RKO (cell line): Measurements from ENCODE around the gene SCN2A.
"Not testable (repeated sequence)": the region's sequence is repeated elsewhere in the genome, so short reads cannot be mapped to it uniquely, and the experiment has no call there.

Experiments used
- DNase-seq: peaks from one replicate; pipeline ENCODE4 v3.0.0-alpha.2; 2016; ENCODE audit warnings: low spot score

Gene SCN2A

DNA sequence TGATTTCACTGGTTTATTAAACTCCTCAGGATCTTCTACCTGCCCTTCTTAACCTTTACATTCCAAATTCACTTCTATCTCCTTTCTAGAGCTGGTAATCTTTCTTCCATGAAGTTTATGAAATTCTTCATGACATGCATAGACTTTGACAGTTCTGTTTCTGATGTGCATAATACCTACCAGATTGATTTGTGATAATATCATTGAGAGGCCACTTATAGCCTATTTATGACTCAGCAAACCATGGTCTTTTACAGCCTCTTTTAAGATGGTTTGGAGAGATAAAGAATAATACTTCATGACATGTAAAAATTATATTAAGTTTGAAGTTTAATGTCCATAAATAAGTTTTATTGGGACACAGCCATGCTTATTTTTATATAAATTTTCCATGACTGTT, 14.0 kb downstream of the SCN2A start:
- DNase-seq, result no peak

DNA sequence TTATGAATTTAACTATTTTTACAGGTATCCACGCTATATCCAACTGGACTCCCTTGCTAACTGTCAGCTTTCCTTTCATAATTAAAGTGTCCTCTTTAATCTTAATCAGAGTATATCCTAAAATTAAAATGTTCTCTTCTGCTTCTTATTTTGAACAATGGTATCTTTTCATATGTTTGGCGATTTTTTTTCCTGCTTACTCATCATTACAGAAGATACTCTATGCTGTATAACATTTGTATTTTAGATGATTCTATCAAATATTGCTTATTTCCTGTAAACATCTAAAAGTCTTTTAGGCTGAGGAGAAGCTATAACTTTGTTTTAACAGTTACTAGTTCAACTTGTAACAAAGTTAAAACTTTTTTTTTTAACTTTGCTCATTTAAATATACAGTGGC, 17.4 kb downstream of the SCN2A start:
- no peak for DNase-seq

DNA sequence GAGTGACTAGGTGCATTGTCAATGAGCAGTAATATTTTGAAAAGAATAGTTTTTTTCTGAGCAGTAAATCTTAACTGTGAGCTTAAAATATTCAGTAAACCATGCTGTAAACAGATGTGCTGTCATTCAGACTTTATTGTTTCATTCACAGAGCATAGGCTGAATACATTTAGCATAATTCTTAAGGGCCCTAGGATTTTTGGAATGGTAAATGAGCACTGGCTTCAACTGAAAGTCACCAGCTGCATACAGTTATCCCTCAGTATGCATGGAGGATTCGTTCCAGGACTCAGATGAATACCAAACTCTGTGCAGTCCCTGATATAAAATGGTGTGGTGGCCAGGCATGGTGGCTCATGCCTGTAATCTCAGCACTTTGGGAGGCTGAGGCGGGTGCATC, 21.1 kb downstream of the SCN2A start:
- DNase-seq, result not testable (repeated sequence)

DNA sequence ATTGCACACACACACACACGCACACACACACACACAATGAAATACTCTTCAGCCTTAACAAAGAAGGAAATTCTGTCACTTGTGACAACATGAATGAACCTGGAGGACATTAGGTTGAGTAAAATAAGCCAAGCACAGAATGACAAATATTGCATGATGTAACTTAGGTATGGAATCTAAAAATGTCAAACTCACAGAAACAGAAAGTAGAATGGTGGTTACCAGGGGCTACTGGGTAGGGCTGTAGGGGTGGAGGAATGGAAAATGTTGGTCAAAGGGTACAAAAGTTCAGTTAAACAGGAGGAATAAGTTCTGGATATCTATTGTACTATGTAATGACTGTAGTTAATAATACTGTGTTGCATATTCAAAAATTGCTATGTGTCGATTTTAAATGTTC, 29.5 kb downstream of the SCN2A start:
- DNase-seq, result no peak

DNA sequence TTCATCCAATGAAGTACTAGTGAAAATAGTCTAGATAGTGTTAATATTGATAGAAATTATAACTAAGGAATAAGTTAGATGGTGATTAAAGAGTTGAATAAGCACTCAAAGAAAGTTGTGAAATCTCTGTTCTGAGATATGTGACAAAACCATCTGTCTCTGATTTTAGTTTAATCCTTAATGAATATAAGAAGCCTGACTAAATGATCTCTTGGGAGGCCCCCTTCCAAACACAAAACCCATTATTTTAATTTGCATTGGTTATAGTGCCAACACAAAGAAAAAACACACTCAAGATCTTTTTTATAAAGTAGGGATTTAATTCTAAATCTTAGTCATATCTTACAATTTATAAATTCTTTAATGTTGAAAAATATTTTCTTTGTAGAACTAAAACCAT, 34.0 kb downstream of the SCN2A start:
- DNase-seq, result no peak

DNA sequence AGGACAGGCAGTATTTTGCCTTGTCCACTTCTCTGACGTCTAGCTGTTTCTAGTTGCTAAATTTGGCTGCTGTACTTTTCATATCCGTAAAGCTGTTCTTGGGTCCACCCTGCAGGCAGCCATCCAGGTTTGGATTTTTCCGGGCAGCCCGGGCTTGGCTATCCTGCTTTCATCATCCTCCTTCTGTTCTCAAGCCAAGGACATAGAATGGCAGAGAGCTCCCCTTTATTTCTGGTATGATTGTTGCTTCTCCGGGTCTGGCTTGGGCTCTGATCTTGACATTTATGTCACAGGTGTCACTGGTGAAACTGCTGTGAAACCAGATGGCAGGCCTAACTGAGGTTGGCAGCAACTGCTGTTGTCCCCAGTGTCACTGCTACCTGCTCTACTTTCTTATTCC, 35.5 kb downstream of the SCN2A start:
- DNase-seq, result no peak

DNA sequence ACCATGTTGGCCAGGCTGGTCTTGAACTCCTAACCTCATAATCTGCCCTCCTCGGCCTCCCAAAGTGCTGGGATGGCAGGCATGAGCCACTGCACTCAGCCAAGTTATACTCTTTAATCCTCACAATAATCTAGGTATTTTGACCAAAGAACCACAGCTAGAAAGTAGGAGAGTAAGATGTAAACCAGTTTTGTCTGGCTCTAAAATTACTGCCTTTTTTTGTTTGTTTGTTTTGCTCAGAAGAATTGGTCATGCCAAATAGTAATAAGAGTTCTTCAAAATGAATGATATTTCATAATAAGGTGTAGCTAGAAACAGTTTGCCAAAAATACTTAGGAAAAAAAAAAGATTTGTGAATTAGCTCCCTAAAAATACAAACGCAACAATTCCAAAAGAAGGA, 36.7 kb downstream of the SCN2A start:
- DNase-seq, result no peak

DNA sequence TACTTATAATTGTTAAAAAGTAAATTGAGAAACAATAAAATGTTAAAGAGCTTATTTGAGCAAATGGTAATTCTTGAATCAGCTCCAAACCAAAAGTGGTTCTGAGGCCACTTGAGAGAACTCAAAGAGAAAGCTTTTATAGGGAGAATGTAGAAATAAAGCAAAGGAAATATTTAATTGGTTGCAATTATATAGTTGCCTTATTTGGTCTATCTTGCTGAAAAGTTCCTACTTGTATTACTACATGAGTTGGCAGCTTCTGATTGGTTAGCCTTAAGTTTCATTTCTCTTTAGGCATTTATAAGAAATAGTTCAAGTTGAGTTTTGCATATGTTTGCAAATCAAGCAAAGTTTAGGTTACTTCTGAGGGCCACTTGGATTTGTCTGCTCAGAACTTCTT, 38.1 kb downstream of the SCN2A start:
- DNase-seq, result no peak

DNA sequence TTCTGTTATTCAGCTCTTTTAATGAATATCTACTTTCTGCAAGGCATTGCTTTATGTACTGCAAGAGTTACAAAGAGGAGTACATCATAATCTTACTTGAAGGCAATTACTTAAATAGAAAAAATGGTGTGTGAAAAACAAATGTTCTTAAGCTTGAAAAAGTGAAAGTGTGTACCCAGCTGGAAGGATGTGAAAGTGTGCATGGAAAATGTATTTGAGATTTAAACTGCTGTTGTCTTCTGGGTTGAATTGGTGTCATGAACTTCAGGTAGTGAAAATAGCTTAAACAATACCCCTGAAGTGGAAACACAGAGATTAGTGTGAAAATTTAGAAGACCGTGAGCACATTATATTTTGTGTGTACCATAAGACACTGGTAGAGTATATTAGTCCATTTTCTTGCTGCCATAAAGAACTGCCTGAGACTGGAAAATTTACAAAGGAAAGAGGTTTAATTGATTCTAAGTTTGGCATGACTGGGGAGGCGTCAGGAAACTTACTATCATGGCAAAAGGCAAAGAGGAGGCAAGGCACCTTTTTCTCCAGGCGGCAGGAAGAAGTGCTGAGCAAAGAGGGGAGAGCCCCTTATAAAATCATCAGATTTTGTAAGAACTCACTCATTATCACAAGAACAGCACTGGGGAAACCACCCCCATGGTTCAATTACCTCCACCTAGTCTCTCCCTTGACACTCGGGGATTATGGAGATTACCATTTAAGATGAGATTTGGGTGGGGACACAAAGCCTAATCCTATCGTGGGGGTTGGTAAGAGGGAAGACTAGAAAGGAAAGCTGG, 38.8 kb downstream of the SCN2A start:
- no peak for DNase-seq

DNA sequence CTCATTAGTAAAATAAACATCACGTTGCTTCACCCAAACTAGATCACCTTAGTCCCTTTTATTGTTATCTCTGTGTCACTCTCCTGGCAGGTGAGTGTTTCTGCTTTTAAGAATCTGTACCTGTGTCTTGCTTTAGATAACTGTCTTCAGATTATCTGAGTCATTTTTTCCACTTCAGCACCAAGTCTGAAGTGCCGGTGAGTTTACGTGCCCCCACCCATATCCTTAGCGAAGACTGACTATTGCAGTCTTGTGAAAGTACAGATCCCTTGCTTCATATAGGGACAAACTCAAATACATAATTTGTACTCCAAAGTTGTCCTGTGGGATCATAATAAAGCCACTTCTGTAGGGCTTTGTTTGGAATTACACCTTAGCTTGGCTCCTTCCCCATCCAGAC, 41.1 kb downstream of the SCN2A start:
- DNase-seq, result no peak

DNA sequence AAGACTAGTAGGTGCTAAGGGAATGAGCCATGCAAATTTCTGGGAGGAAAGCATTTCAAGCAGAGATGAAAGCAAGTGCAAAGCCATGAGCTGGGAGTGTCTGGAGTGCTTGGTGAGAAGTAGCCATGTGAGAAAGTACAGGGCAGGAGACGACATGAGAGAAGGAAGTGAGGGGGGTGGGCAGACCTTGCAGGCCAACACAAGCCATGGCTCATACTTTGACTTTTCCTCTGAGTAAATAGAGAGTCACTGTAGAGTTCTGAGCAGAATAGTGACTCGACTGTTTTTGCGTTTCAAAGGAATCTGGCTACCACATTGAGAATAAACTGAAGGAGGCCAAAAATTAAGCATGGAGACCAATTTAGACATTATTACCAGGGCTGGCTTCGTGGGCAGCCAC, 42.2 kb downstream of the SCN2A start:
- DNase-seq, result no peak

DNA sequence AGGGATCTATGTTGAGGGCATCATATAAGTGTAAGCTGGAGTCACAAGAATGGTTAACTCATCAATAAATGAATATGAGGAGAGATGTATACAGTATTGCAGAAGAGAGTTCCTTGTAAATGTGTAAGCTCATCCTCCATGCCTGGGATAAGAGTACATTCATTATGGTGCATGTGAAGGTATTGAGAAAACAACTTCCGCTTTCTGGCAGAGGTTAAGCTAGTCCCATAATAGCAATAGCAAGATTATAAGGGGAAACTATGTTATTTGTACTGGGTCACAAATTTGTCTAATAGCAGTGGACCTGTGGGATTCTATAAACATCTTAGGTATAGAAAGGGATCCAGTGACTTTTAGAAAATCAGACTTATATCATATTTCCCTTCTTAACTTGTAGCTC, 44.1 kb downstream of the SCN2A start:
- DNase-seq, result no peak

DNA sequence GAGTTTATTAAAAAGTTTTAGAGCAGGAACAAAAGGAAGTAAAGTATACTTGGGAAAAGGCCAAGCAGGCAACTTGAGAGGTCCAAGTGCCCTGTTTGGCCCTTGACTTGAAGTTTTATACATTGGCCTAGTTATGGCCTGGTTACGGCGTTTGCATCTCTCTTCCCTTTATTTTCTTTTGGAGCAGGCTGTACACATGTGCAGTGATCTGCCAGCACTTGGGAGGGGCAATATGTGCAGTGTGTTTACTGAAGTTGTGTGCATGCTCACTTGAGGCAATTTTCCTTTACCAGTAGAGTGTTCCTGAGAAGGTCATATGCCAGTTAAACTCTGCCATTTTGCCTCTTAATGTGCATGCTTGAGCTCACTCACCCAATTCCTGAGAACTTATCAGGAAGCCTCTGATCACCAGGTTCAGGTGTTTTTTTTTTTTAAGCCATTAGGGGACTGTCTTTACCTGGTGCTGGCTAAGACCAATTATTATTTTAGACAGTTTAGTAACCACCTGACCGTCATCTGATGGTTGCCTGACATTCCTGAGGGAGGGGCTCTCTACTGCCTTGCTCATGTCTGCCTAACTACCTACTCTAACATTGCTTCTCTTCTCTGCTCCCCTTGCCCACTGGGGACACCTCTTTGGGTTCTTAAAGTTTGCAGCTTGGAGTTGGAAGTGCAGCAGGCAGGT, 48.0 kb downstream of the SCN2A start:
- no peak for DNase-seq

DNA sequence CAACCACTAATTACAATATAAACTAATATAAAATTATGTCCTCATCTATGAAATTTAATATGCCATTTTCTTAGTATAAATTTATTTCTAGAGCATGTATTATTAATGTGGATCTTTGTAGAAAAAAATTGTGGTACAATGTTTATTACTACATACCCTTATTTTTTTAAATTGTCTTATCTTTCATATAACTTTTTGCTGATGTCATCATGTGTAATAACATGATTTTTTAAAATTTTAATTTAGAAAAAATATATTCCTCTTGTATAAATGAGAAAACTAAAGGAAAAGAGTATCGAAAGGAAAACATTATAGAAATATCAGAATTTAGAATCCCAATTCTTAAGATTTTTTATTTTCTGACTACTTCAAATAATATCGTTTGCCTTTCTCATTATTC, 49.9 kb downstream of the SCN2A start:
- no peak for DNase-seq

DNA sequence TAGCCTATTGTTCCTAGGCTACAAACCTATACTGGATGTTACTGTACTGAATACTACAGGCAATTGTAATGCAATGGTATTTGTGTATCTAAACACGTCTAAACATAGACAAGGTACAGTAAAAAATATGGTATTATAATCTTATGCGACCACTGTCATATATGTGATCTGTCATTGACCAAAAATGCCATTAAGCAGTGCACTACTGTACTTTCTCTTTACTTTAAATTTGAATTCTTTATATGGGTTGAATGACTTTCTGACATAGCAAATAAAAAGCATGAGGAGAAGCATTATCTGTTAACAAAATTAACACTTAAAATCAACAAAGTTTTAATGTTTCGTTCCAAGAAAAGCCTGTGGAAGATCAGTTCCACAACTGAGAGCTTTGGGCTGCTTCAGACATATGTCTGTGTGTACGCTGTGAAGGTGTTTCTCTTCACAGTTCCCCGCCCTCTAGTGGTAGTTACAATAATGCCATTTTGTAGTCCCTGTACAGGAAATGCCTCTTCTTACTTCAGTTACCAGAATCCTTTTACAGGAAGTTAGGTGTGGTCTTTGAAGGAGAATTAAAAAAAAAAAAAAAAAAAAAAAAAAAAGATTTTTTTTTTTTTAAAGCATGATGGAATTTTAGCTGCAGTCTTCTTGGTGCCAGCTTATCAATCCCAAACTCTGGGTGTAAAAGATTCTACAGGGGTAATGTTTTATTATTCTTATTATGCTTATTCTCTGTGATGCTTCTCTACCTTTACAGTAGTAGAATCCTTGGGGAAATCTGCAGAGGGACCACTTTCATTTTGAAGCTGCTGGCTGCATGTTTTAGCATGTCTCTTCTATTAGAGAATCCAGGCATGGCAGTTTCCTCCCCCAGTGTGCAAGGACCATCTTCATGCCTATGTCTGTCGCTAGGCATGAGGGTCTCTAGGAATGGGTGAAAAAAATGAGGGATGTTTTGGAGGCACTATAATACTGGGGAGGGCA, 54.5 kb downstream of the SCN2A start:
- DNase-seq, result peak; percentile 88

DNA sequence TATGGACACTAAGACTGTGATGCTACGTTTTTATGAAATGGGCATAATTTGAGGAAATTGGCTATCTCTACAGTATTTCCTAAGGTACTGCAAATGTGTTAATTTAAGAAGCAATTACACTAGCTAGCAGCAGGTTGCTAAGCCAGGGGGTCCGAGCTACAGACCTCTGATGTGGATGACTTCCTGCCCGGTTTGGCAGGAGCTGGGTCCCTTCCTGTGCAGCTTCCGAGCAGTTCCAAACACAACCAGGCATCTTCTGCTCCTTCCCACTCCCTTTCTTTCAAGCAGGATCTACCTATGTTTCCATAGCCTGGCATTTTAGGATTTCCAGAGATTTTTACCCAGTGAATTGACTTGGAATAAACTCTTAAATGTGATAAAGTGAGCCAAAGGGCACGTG, 55.7 kb downstream of the SCN2A start:
- no peak for DNase-seq

DNA sequence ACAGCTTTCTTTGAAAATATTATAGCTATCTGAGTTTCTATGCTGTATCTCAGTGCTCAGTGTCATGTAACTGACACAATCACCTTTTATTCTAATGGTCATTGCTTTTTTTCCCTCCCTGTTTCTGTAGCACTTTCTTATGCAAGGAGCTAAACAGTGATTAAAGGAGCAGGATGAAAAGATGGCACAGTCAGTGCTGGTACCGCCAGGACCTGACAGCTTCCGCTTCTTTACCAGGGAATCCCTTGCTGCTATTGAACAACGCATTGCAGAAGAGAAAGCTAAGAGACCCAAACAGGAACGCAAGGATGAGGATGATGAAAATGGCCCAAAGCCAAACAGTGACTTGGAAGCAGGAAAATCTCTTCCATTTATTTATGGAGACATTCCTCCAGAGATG, 56.4 kb downstream of the SCN2A start:
- DNase-seq, result no peak

DNA sequence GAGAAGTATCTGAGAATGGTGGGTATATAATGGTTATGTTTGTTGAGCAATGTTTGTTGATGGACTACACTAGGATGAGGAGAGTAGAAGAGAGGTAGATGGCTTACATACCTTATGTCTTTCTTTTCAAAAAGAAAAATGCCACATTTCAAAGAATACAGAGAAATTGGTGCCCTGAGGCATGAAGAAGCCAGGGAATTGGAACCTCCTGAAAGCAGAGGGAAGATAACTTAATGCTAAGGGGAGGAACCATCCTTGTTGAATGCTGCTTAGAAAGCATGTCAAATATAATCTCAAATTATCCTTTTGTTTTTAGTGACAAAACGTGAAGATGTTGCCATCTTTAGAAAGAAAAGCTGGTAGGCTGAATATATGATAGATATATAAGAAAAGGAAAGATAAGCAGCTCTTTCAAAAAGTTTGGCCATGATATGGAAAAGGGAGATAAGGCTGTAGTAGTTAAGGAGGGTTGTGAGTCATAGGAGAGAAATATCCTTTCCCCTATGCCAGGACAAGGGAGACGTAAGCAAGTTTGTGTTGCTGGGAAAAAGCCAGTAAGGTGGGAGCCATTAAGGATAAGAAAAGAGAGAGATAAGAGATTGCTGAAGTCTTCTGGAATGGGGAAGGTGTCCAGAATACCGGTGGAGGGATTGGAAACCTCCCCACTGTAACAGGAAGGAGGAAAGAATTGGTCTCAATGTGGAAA, 66.3 kb downstream of the SCN2A start:
- no peak for DNase-seq

DNA sequence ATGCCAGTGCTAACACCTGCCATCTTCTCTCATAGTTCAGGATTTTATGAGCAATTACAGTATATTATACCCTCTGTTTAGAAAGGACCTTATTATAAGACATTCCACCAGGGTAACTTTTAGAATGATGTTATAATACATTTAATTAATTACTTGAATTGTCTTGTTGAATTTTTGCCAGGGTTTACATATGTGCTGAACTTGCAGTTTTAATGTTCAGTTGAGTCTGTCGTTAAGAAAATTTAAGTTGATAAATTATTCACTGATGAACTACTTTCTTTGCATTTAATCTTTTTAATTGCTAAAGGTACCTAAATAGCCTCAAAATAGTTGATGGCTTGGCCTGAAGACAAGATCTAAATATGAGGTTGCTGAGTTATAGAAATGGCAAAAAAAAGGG, 68.1 kb downstream of the SCN2A start:
- DNase-seq, result no peak

DNA sequence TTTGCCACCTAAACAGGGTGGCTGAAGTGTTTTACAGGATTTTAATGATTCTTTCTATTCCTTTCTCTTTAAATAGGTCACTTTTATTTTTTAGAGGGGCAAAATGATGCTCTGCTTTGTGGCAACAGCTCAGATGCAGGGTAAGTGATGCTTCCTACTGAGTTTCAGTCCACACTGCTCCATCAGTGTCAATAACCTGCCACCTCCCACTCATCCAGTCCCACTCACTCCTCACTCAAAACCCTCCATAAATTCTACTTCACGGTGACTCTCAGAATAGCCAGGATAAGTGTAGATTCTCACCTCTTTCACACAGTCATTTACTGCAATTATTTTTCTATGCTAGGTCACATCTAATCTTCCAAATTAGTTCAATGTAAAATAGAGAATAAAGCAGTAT, 72.7 kb downstream of the SCN2A start:
- no peak for DNase-seq

DNA sequence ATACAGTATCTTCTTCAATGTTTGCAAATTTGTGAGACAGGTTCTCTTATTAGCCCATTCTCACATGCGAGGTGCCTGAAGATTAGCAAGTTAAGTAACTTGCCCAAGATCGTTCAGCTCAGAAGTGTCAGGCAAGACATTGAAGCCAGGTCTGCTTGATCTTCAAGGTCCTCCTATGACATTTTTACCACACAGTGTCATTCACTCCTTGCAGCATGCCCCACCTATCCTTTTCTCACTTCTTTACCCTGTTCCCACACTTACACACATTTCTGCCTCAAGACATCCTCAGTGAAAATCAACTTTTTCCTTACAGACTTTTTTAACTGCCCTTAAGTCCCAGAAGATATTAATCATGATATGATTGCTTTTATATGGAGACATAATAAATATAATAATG, 73.8 kb downstream of the SCN2A start:
- no peak for DNase-seq

DNA sequence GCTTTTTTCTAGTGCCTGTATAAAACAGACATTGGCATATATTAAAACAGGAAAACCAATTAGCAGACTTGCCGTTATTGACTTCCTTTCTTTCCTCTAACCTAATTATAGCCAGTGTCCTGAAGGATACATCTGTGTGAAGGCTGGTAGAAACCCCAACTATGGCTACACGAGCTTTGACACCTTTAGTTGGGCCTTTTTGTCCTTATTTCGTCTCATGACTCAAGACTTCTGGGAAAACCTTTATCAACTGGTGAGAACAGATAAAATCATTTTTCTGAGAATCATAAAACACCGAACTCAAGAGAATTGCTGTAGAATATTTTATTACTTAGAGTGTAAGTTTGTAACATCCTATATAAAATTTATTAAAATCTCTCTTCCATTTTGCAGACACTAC, 74.3 kb downstream of the SCN2A start:
- DNase-seq, result no peak
